HG02798 (cell line): ENCODE results near the gene GLP1R.

Experiments
- ATAC-seq: cut with Tn5 transposase; IDR thresholded peaks from one replicate; pipeline ENCODE4 v1.9.1; 2021; ENCODE audit warnings: mild to moderate bottlenecking; ENCODE audit not compliant: unreplicated experiment, poor library complexity

The GLP1R gene

DNA sequence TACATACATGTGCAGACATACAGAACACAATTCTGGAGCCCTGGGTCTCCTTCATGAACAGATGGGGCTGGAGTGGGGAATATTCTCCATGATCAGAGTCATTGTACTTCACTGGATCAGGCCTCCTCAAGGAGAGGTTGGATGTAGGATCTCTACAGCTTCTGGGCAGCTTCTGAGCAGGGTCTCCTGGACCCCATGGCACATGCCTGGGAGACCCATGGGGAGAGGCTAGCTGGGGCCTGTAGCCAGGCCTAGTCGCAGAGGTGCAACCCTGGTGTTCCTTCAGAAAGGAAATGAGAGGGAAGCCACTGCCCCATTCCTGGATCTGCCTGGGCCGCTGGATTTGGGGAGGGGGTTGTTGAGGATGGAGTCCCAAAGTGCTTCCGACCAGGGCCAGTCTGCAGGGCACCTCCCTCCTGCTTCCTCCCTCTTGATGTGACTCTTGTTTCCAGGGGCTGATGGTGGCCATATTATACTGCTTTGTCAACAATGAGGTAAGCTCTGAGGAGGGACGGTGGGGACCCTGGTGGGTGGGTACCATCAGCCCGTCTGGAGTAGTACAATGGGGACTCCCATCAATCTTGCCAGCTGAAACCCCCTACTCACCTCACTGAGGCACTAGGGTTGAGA is 31.8 kb downstream of the GLP1R start:
- no peak for ATAC-seq

- no peak for ATAC-seq
These were observed 33.7 kb downstream of the GLP1R start for GRCh38 chr6:39082310-39082709.

DNA sequence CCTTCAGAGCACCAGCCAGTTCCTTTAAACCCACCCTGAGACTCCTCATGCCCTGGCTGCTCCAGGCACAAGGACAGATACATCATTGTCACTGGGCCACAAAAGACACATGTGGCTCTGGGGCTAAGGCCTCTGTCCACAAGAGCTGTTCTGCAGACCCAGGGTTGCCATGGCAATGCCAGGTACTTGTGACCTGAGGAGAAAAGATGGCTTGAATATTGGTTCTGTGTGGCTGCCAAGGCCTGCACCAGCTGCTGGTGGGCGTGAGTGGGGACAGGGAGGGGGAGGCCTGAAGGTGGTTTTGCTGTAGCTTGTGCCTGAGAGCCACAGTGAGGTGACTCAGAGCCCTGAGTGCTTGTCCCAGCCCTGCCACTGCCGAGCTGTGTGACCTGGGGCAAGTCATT is 34.7 kb downstream of the GLP1R start:
- ATAC-seq: no peak

- no peak for ATAC-seq
These were observed 35.9 kb downstream of the GLP1R start for GRCh38 chr6:39084506-39084905.

GRCh38 chr6:39085129-39085797 is 36.7 kb downstream of the GLP1R start:
- ATAC-seq: no peak

DNA sequence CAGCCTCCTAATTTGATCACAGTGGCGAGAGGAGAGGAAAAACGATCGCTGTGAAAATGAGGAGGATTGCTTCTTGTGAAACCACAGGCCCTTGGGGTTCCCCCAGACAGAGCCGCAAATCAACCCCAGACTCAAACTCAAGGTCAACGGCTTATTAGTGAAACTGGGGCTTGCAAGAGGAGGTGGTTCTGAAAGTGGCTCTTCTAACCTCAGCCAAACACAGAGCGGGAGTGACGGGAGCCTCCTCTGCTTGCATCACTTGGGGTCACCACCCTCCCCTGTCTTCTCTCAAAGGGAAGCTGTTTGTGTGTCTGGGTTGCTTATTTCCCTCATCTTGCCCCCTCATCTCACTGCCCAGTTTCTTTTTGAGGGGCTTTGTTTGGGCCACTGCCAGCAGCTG is 37.7 kb downstream of the GLP1R start:
- ATAC-seq: peak; percentile 92

- ATAC-seq: no peak
These were observed 38.1 kb downstream of the GLP1R start for GRCh38 chr6:39086711-39087110.

DNA sequence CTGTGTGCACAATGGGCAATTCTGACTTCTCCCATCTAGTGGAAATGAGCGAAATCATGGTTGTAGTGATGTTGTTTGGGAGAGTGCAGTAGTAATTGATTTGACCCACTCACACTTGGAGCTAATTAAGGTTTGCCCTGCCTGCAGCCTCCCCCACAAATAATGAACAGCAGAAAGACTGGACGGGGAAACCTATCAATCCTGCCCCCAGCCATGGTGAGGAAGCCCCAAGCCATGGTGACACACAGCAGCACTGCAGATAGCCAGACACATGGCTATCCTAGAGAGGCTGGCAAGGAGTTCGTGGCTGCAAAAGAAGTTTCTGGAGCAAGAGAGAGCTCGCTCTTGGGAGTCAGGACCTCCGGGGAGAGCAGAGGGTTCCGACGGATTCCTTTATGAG is 38.6 kb downstream of the GLP1R start:
- no peak for ATAC-seq

DNA sequence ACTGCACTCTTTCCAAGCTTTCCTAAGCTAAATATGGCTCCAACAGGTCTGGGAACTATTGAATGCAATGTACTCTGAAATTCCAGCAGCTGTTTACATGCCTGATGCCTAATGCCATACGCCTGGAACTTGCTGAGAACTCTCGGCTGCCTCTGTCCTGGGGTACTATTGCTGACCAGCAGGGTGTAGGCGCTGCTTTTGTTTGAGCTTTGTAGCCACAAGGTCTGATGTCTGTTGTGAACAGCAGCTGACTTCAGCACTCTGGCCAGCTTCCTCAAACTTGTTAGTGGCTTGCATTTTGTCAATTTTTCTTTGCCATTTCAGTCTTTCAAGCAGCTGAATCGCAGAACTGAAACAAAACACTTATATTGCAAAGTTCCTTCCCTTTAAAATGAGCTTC is 39.8 kb downstream of the GLP1R start:
- ATAC-seq: no peak

GRCh38 chr6:39090036-39090435 is 41.5 kb downstream of the GLP1R start:
- no peak for ATAC-seq

DNA sequence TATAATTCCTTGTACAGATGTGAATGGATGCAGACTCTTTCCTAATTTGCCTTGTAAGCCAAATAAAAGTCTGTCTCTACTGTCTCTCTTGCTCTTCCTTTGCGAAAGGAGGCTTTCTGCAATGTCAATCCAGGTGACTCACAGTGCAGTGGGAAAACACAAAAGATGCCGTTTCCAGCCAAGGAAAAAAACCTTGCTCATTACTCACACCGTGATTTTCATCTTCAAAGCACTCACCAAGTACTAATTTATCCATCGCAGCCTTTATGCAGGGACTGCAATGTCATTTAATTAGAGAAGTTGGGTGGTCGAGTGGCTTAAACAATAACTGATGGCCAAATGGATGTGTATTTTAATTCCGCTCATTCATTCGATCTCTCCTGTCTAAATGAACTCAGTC is 42.6 kb downstream of the GLP1R start:
- ATAC-seq: no peak

DNA sequence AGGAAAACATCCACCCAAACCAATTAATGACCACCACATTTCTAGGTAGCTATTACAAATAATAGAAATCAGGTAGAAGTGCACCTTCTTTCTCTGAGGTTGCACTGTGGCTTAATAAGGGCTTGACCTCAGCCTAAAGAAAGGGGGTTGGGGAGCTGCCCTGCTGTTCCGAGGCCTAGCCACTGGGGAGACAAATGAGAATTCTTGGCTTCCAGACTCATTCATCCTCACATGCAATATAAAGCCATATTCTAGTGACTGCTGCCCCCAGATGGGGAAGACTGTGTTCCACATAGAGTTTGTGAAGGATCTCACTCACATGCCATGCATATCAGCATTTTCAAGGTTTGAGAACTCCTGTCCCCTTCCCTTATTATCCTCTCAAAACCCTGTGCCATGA is 43.5 kb downstream of the GLP1R start:
- ATAC-seq: no peak

DNA sequence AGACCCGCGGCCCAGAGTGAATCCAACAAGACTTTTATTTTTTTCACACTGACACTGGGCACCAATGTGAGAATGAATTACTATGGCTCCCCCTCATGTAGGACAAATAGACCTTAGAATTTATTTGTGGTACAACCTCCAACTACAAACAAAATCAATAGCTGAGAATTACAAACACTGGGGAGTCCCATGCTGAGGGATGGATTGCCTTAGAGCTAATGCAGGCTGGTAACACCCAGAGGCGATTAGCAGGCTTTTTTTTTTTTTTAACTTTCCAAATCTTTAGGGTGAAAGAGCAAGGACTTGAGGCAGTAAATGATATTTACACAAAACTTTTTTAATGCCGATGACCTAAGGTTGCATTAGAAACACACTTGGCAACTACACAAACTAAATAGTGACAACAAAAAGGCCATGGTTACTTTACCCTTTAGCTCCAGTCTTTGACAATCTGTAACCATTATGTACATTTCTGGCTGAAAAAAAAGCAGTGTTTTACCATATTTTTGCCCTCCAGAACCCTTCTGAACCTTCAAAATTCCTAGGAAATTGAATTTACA is 44.6 kb downstream of the GLP1R start:
- no peak for ATAC-seq

- no peak for ATAC-seq
These were observed 47.0 kb downstream of the GLP1R start for GRCh38 chr6:39095578-39095977.

- ATAC-seq: no peak
These were observed 51.8 kb downstream of the GLP1R start for GRCh38 chr6:39100358-39100757.

- ATAC-seq: peak; percentile 69
These were observed 53.7 kb downstream of the GLP1R start for GRCh38 chr6:39102071-39102820.

DNA sequence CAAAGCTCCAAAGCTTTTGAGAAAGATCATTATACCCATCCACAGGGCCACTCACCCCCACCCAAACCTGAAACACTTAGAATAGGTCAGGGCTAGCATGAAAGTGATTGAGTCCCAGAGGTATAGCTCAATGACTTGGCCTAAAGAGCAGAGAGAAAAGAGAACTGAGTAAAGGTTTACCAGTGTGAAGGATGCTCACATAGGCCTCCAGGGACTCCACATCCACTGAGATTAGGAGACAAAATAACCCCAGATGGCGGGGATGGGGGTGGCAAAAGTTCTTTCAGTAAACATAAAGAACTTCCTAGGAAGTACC is 54.2 kb downstream of the GLP1R start:
- ATAC-seq: peak; percentile 47

DNA sequence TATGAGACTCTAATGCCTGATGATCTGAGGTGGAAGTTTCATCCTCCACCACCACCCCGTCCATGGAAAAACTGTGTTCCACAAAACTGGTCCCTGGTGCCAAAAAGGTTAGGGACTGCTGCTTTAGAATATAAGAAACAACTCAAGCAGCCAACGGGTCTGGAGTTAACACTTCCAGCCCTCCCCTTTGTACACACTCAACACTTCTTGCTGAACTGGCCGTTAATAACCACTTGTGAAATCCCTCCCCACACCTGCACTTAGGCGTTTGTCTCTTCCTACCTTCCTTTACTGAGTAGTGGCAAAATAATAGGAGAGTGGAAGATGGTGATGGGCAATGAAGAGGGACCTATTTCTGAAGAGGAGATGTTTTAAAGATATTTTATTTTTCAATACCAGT is 55.9 kb downstream of the GLP1R start:
- ATAC-seq: no peak

GRCh38 chr6:39107034-39107433 is 58.5 kb downstream of the GLP1R start:
- ATAC-seq: no peak

GRCh38 chr6:39107641-39108040 is 59.1 kb downstream of the GLP1R start:
- ATAC-seq: no peak

GRCh38 chr6:39108041-39108839 is 59.7 kb downstream of the GLP1R start:
- no peak for ATAC-seq
